Right atrium auricular region (tissue), 2 donors: Measurements from ENCODE around the gene CDH20. TPM values are rescaled to one million over a fixed set of nuclear protein-coding genes. Genes with fewer than 3 reads are reported as not detected.
"Not testable (repeated sequence)": the region's sequence is repeated elsewhere in the genome, so short reads cannot be mapped to it uniquely, and the experiment has no call there.

ENCODE experiments used
- DNase-seq: peaks from one replicate; pipeline ENCODE4 v3.0.0-alpha.2; 2019; ENCODE audit warnings: low spot score
- H3K27ac ChIP-seq, 2 donors: fragments of 200-600 bp; sonication (generic); 1 replicate in 1 of 2; 2 replicates in 1 of 2; pipeline ENCODE4 v1.5.1; 2016 to 2019
- H3K27me3 ChIP-seq, 2 donors: fragments of 200-600 bp; sonication (generic); one replicate each; pipeline versions ENCODE4 v1.5.1 to v1.6.0; 2017 to 2019
- H3K36me3 ChIP-seq: fragments of 200-600 bp; sonication (generic); one replicate; pipeline ENCODE4 v1.5.1; 2016
- H3K4me1 ChIP-seq, 2 donors: fragments of 200-600 bp; sonication (generic); one replicate each; pipeline versions ENCODE4 v1.5.1 to v1.6.0; 2017 to 2019
- H3K4me3 ChIP-seq, 2 donors: fragments of 200-600 bp; sonication (generic); 1 replicate in 1 of 2; 2 replicates in 1 of 2; pipeline ENCODE4 v1.5.1; 2017 to 2019; ENCODE audit warnings: mild to moderate bottlenecking in 1 of 2, moderate library complexity in 1 of 2
- H3K9me3 ChIP-seq, 2 donors: fragments of 200-600 bp; sonication (generic); one replicate each; pipeline ENCODE4 v1.5.1; 2019
- CTCF ChIP-seq, 2 donors: fragments of 200-600 bp; sonication (generic); IDR thresholded peaks; one replicate each; pipeline ENCODE4 v1.5.1; 2019; ENCODE audit warnings: antibody characterized with exemption in 2 of 2
- total RNA-seq, 2 donors: library from RNA; depleted of rRNA; stranded (reverse); fragments of >200 nt; gene quantifications; one replicate each; pipeline ENCODE4 v1.1.0, GENCODE V29; 2016

The CDH20 gene
- total RNA-seq, 2 donors from 2014 or later: 0.41 TPM; not detected in 1

- H3K27me3 ChIP-seq: no peaks in the 10 kb centered on the region
- no peak overlapping the region for H3K4me3 ChIP-seq
- no peaks in the 10 kb centered on the region for H3K9me3 ChIP-seq
- H3K36me3 ChIP-seq: no peaks in the 10 kb centered on the region
- no peaks in the 10 kb centered on the region for H3K4me1 ChIP-seq
- TF ChIP-seq CTCF (IDR thresholded peaks at IDR 0.05): no peak
- DNase-seq: no peak
- no peak overlapping the region for H3K27ac ChIP-seq
Observed at GRCh38 chr18:61362511-61362910, 29.3 kb downstream of the CDH20 start.

GRCh38 chr18:61364953-61365352, 31.7 kb downstream of the CDH20 start:
- Histone ChIP-seq H3K27me3 (no peaks in the 10 kb centered on the region), H3K36me3 (no peaks in the 10 kb centered on the region), H3K9me3 (no peaks in the 10 kb centered on the region), H3K4me1 (no peaks in the 10 kb centered on the region), H3K27ac (no peak overlapping the region), H3K4me3 (no peak overlapping the region)
- no peak for TF ChIP-seq CTCF (IDR thresholded peaks at IDR 0.05)
- DNase-seq: no peak

- H3K36me3 ChIP-seq: no peaks in the 10 kb centered on the region
- H3K4me3 ChIP-seq: no peak overlapping the region
- no peak overlapping the region for H3K27ac ChIP-seq
- no peaks in the 10 kb centered on the region for H3K27me3 ChIP-seq
- no peaks in the 10 kb centered on the region for H3K9me3 ChIP-seq
- H3K4me1 ChIP-seq: no peaks in the 10 kb centered on the region
- no peak for TF ChIP-seq CTCF (IDR thresholded peaks at IDR 0.05)
- no peak for DNase-seq
Observed at GRCh38 chr18:61368001-61368400, 34.8 kb downstream of the CDH20 start.

- H3K27ac ChIP-seq, DNase-seq, H3K4me3 ChIP-seq, H3K4me1 ChIP-seq, H3K27me3 ChIP-seq, H3K36me3 ChIP-seq, H3K9me3 ChIP-seq: not testable (repeated sequence)
Observed at GRCh38 chr18:61369671-61370070, 36.4 kb downstream of the CDH20 start.

- DNase-seq: no peak
Observed at GRCh38 chr18:61371111-61371510, 37.9 kb downstream of the CDH20 start.

GRCh38 chr18:61379827-61380226, 46.6 kb downstream of the CDH20 start:
- H3K4me3 ChIP-seq: no peak overlapping the region
- H3K4me1 ChIP-seq: no peaks in the 10 kb centered on the region
- no peak for TF ChIP-seq CTCF (IDR thresholded peaks at IDR 0.05)
- H3K27ac ChIP-seq: no peak overlapping the region
- H3K27me3 ChIP-seq: no peaks in the 10 kb centered on the region
- H3K9me3 ChIP-seq: no peaks in the 10 kb centered on the region
- H3K36me3 ChIP-seq: no peaks in the 10 kb centered on the region
- no peak for DNase-seq

More at GRCh38 chr18:61371111-61371510, 37.9 kb downstream of the CDH20 start:
- Histone ChIP-seq H3K36me3 (no peaks in the 10 kb centered on the region), H3K27me3 (no peaks in the 10 kb centered on the region), H3K27ac (no peak overlapping the region), H3K4me1 (no peaks in the 10 kb centered on the region), H3K9me3 (no peaks in the 10 kb centered on the region), H3K4me3 (no peak overlapping the region)
- no peak for TF ChIP-seq CTCF (IDR thresholded peaks at IDR 0.05)
